Activated naive CD8-positive, alpha-beta T cell treated with anti-CD3 and anti-CD28 coated beads, Interleukin-2, amount 50 U/mL, for 16 hours (primary cell): ENCODE data around the gene CMTM5.
"Not testable (repeated sequence)": the region's sequence is repeated elsewhere in the genome, so short reads cannot be mapped to it uniquely, and the experiment has no call there.

Source experiments
- DNase-seq: peaks from one replicate; pipeline ENCODE4 v3.0.0-alpha.2; 2020; ENCODE audit warnings: low read depth, low spot score

Gene CMTM5

GRCh38 chr14:23414906-23415820 is 38.3 kb downstream of the CMTM5 start:
- DNase-seq: no peak

- DNase-seq: no peak
These were observed 39.3 kb downstream of the CMTM5 start for GRCh38 chr14:23415821-23416778.

GRCh38 chr14:23416801-23417200 is 40.0 kb downstream of the CMTM5 start:
- DNase-seq: no peak

GRCh38 chr14:23417269-23417668 is 40.4 kb downstream of the CMTM5 start:
- DNase-seq: not testable (repeated sequence)

- DNase-seq: no peak
These were observed 41.2 kb downstream of the CMTM5 start for GRCh38 chr14:23418021-23418420.

- not testable (repeated sequence) for DNase-seq
These were observed 42.8 kb downstream of the CMTM5 start for GRCh38 chr14:23419646-23420045.

- DNase-seq: no peak
These were observed 44.7 kb downstream of the CMTM5 start for GRCh38 chr14:23421594-23421993.

GRCh38 chr14:23423657-23424056 is 46.8 kb downstream of the CMTM5 start:
- DNase-seq: no peak

- no peak for DNase-seq
These were observed 48.3 kb downstream of the CMTM5 start for GRCh38 chr14:23425169-23425568.

GRCh38 chr14:23425798-23426197 is 49.0 kb downstream of the CMTM5 start:
- not testable (repeated sequence) for DNase-seq

GRCh38 chr14:23428686-23429495 is 52.0 kb downstream of the CMTM5 start:
- no peak for DNase-seq
